ENCODE data around the gene NEU1. TPM values are rescaled to one million over a fixed set of nuclear protein-coding genes. Genes with fewer than 3 reads are reported as not detected.
"Not testable (repeated sequence)": the region's sequence is repeated elsewhere in the genome, so short reads cannot be mapped to it uniquely, and the experiment has no call there.

The NEU1 gene
- polyA plus RNA-seq, 1 donor from 2014 or later: 25.0 TPM

DNA sequence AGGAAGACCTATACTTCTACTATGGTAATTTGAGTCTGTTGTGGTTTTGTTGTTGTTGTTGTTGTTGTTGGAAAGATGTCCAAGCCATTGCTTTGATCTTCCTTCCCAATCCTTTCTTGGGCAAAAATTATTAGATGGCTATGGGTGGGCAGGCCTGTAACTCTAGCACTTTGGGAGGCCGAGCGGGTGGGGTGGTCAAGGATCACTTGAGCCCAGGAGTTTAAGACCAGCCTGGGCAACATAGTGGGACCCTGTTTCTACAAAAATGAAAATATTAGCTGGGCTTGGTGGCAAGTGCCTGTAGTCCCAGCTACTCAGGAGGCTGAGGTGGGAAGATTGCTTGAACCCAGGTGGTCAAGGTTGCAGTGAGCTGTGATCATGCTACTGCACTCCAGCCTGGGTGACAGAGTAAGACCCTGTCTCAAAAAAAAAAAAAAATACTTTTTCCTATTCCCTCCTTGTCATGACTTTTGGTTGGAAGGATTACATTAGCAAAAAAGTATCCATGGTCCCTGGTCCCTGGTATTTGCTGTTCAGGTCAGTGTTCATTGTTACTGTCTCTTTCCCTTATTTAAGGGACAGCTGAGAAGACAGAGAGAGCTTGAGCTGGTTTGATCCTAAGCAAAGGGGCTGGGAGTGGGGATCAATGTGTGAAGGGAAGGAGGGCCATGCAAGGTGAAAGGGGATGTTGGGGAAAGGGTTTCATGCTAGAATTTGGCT lies 11.7 kb downstream of the NEU1 start:
- Mint-ChIP-seq H3K27me3 (no peaks in the 10 kb centered on the region), H3K36me3 (peaks cover 5% of the 10 kb centered on the region), H3K4me1 (no peaks in the 10 kb centered on the region), H3K9me3 (no peaks in the 10 kb centered on the region), H3K27ac (no peak overlapping the region), H3K4me3 (no peak overlapping the region)

DNA sequence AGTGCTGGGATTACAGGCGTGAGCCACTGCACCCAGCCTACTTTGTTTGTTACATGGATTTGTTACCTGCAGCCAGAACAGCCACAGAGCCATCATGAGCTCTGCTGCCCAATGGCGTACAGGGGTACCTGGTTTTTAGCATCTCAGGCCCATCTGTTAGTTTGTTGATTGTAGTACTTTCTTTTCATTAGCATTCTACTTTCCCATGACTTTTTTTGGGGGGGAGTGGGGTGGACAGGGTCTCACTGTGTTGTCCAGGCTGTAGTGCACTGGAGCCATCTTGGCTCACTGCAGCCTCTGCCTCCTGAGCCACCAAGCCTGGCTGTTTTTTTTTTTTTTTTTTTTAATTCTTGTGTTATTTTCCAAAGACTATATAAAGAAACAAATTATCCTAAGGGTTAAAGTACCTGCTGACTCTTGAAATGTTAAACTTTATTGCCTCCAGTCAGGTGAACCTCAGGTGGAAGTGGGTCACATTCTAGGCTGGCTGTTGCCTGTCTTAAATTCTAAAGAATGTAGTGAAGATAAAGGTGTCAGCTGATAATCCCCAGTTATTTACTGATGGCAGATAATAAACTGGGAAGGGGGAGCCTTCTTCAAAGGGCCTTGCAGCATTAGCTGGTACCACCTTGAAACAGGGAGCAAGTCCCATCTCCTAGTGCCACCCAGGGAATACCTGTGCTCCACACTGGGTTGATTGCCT lies 15.2 kb downstream of the NEU1 start:
- H3K27ac Mint-ChIP-seq: no peak overlapping the region

DNA sequence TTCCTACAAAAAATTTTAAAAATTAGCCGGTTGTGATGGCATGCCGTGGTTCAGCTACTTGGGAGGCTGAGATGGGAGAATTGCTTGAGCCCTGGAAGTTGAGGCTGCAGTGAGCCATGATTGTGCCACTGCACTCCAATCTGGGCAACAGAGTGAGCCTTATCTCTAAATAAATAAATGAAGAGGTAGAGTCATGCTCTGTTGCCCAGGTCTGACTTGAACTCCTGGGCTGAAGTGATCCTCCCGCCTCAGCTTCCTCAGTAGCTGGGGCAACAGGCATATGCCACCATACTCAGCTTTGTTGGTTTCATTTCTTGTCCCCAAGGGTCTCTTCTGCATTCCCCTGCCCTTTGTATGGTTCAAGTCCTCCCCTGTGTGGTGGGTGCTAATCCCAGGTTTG lies 18.1 kb downstream of the NEU1 start:
- Mint-ChIP-seq H3K4me1 (peaks cover 0 to 1% (median 0%) of the 10 kb centered on the region in 3 donors), H3K36me3 (peaks cover 2% of the 10 kb centered on the region), H3K4me3 (no peak overlapping the region), H3K9me3 (no peaks in the 10 kb centered on the region), H3K27ac (no peak overlapping the region), H3K27me3 (no peaks in the 10 kb centered on the region)

More for the DNA sequence above, 15.2 kb downstream of the NEU1 start:
- H3K36me3 Mint-ChIP-seq: peaks cover 3% of the 10 kb centered on the region
- peaks cover 0 to 1% (median 0%) of the 10 kb centered on the region in 3 donors for H3K4me1 Mint-ChIP-seq
- no peaks in the 10 kb centered on the region for H3K9me3 Mint-ChIP-seq
- H3K4me3 Mint-ChIP-seq: no peak overlapping the region
- H3K27me3 Mint-ChIP-seq: no peaks in the 10 kb centered on the region

DNA sequence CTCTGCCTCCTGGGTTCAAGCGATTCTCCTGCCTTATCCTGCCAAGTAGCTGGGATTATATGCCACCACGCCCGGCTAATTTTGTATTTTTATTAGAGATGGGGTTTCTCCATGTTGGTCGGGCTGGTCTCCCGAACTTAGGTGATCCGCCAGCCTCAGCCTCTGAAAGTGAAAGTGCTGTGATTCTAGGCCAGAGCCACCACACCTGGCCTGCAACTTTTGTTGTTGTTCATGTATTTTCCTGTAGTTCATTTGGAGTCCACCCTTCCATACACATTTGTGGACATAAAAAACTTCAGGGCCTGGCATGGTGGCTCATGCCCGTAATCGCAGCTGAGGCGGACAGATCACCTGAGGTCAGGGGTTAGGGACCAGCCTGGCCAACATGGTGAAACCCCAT lies 20.6 kb downstream of the NEU1 start:
- Mint-ChIP-seq H3K36me3 (peaks cover 2% of the 10 kb centered on the region), H3K27me3 (no peaks in the 10 kb centered on the region), H3K4me3 (no peak overlapping the region), H3K9me3 (no peaks in the 10 kb centered on the region), H3K27ac (peak overlapping the region in 1 of 3 donors; percentile 67), H3K4me1 (peaks cover 9 to 12% (median 10%) of the 10 kb centered on the region in 3 donors)

DNA sequence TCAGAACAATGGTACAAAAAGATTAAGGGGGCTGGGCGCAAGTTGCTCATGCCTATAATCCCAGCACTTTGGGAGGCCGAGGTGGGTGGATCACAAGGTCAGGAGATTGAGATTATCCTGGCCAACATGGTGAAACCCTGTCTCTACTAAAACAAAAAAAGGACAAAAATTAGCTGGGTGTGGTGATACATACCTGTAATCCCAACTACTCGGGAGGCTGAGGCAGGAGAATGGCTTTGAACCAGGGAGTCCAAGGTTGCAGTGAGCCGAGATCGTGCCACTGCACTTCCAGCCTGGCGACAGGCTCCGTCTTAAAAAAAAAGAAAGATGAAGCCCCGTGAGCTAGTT lies 22.9 kb downstream of the NEU1 start:
- H3K9me3 Mint-ChIP-seq, H3K36me3 Mint-ChIP-seq, H3K27me3 Mint-ChIP-seq: not testable (repeated sequence)
- peak overlapping the region in 1 of 4 donors; percentile 59 for H3K4me3 Mint-ChIP-seq
- peak overlapping the region in 1 of 3 donors; percentile 54 for H3K27ac Mint-ChIP-seq
- H3K4me1 Mint-ChIP-seq: peaks cover 18 to 30% (median 20%) of the 10 kb centered on the region in 3 donors

GRCh38 chr6:31838968-31839367 lies 23.7 kb downstream of the NEU1 start:
- Mint-ChIP-seq H3K4me1 (peaks cover 17 to 31% (median 28%) of the 10 kb centered on the region in 3 donors), H3K36me3 (peaks cover 2% of the 10 kb centered on the region), H3K27ac (peak overlapping the region in 2 of 3 donors; percentile 39 to 54), H3K9me3 (no peaks in the 10 kb centered on the region), H3K27me3 (no peaks in the 10 kb centered on the region), H3K4me3 (peak overlapping the region in 3 of 4 donors; percentile 26 to 76 (median 59))

- H3K9me3 Mint-ChIP-seq, H3K36me3 Mint-ChIP-seq, H3K27me3 Mint-ChIP-seq: not testable (repeated sequence)
- Mint-ChIP-seq H3K4me1 (peaks cover 18 to 31% (median 28%) of the 10 kb centered on the region in 3 donors), H3K27ac (peak overlapping the region in 2 of 3 donors; percentile 98 to 99), H3K4me3 (peak overlapping the region in 3 of 4 donors; percentile 95 to 97 (median 95))
These were observed 24.5 kb downstream of the NEU1 start for GRCh38 chr6:31838114-31838553.

- Mint-ChIP-seq H3K4me1 (peaks cover 22 to 34% (median 34%) of the 10 kb centered on the region in 3 donors), H3K27ac (peak overlapping the region; percentile 98 to 100 (median 99)), H3K4me3 (peak overlapping the region; percentile 95 to 98 (median 96)), H3K36me3 (peaks cover 2% of the 10 kb centered on the region), H3K9me3 (no peaks in the 10 kb centered on the region), H3K27me3 (no peaks in the 10 kb centered on the region)
These were observed 25.1 kb downstream of the NEU1 start for GRCh38 chr6:31837369-31838113.

- Mint-ChIP-seq H3K27me3 (no peaks in the 10 kb centered on the region), H3K36me3 (peaks cover 2% of the 10 kb centered on the region), H3K9me3 (no peaks in the 10 kb centered on the region), H3K27ac (peak overlapping the region; percentile 98 to 100 (median 99)), H3K4me3 (peak overlapping the region; percentile 95 to 98 (median 96)), H3K4me1 (peaks cover 22 to 34% (median 34%) of the 10 kb centered on the region in 3 donors)
These were observed 25.9 kb downstream of the NEU1 start for GRCh38 chr6:31836474-31837368.

- Mint-ChIP-seq H3K27me3 (no peaks in the 10 kb centered on the region), H3K4me3 (peak overlapping the region; percentile 95 to 98 (median 96)), H3K36me3 (peaks cover 2% of the 10 kb centered on the region), H3K4me1 (peaks cover 23 to 36% (median 34%) of the 10 kb centered on the region in 3 donors), H3K27ac (peak overlapping the region; percentile 98 to 100 (median 99)), H3K9me3 (no peaks in the 10 kb centered on the region)
These were observed 26.6 kb downstream of the NEU1 start for GRCh38 chr6:31836047-31836473.

DNA sequence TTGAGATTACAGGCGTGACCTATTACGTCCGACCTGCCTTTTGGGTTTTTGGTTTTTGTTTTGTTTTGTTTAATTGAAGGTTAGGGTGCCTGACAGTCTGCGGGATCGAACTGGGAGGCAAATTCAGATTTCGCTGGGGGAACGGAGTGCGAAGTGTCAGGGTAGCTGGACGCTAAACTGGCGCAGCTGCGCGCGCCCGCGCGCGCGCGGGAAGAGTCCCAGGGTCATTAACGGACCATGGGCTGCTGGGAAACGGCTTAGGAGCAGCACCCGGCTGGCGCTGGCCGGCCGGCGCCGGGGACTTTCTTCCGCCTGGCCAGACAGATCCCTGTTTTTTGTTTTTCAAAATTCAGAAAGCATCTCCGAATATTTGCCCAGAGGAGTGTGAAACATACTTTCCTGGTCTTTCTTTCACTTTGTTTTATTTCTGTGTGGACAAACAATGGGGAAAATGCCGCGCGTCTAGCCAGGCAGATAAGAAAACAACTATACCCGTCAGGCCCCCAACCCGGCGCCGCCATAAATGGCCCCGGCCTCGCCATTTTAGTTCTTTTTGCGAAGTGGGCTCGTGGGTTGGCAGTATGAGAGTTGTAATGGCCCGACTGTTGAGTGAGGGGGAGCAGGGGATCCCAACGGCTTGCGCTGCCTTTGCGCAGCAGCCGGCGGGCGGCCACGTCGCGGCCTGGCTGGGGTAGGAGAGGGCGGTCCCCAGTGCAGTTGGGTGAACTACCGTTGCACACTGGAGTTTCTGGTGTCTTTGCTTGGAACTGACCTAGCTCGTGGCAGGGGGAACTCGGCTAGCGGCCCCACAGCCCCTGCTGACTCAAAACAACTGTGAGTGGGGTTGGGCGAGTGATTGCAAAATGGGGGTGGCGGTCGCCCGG lies 28.0 kb downstream of the NEU1 start:
- no peaks in the 10 kb centered on the region for H3K27me3 Mint-ChIP-seq
- peak overlapping the region; percentile 98 to 100 (median 99) for H3K27ac Mint-ChIP-seq
- H3K4me3 Mint-ChIP-seq: peak overlapping the region; percentile 95 to 98 (median 96)
- H3K36me3 Mint-ChIP-seq: peaks cover 2% of the 10 kb centered on the region
- H3K4me1 Mint-ChIP-seq: peaks cover 30 to 41% (median 40%) of the 10 kb centered on the region in 3 donors
- no peaks in the 10 kb centered on the region for H3K9me3 Mint-ChIP-seq

- H3K4me1 Mint-ChIP-seq: peaks cover 22 to 32% (median 30%) of the 10 kb centered on the region in 3 donors
These were observed 31.0 kb downstream of the NEU1 start for GRCh38 chr6:31831350-31832215.

More at GRCh38 chr6:31831350-31832215, 31.0 kb downstream of the NEU1 start:
- peak overlapping the region; percentile 91 to 97 (median 96) for H3K4me3 Mint-ChIP-seq
- peak overlapping the region in 1 of 3 donors; percentile 83 for H3K27ac Mint-ChIP-seq
- no peaks in the 10 kb centered on the region for H3K9me3 Mint-ChIP-seq
- no peaks in the 10 kb centered on the region for H3K36me3 Mint-ChIP-seq
- no peaks in the 10 kb centered on the region for H3K27me3 Mint-ChIP-seq
